NOMO-1 treated with dmso at 0.1 percent for 144 hours (cell line): ENCODE data around the gene PLAAT1.

ENCODE experiments used
- DNase-seq: peaks from one replicate; lab custom pipeline; 2025; ENCODE audit not compliant: unreplicated experiment; lab: John Stamatoyannopoulos, UW

The PLAAT1 gene

DNA sequence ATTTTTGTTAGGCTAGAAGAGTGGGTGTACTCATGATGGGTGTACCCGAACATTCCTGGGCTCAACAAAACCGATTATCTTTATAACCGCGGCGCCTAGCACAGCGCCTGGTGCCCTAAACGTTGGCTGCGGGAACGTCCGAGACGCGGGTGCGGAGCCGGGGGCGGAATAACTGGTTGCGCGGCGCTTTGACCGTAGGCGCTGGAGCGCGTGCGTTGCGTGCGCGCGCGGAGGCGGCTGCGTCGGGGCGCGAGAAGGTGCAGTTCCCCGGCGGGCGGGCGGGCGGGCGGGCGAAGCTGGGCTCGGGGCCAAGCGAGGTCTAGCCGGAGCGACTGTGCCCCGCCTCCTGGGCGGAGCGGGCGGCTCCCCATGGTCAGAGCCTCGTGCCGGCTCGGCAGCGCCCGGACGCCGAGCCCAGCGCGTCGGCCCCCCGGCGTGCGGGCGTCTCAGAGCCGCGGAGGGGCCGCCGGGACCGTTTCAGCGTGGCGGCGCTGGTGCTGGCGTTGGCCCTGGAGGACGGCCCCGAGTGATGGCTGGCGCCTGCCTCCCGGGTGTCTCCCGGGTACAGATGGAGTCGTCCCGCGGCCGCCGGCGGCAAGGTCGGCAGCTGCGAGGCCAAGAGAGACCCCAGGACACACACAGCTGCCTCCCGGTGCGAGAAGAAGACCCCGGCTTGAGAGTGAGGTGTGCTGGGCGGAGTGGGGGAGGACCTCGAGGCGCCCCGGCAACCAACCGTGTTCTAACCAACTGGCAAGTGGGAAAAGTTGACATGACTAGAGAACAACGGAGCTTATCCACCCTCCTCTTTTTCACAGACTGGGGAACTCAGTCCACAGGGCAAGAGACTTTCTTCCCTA lies at the start of gene PLAAT1:
Gene PLAAT1, plus strand, starts transcription at position 373 of the 857 bp plus-strand sequence. CDS start 14,429 bp downstream, outside the sequence.
- peak; percentile 85 for DNase-seq

GRCh38 chr3:193194371-193194770 lies 46.7 kb upstream of the PLAAT1 start:
- no peak for DNase-seq

GRCh38 chr3:193196746-193197145 lies 44.3 kb upstream of the PLAAT1 start:
- DNase-seq: no peak

GRCh38 chr3:193207290-193208273 lies 33.4 kb upstream of the PLAAT1 start:
- DNase-seq: no peak

GRCh38 chr3:193210618-193211017 lies 30.4 kb upstream of the PLAAT1 start:
- DNase-seq: no peak

GRCh38 chr3:193211173-193211572 lies 29.8 kb upstream of the PLAAT1 start:
- no peak for DNase-seq

- no peak for DNase-seq
Measured at GRCh38 chr3:193211984-193212383, 29.0 kb upstream of the PLAAT1 start.

DNA sequence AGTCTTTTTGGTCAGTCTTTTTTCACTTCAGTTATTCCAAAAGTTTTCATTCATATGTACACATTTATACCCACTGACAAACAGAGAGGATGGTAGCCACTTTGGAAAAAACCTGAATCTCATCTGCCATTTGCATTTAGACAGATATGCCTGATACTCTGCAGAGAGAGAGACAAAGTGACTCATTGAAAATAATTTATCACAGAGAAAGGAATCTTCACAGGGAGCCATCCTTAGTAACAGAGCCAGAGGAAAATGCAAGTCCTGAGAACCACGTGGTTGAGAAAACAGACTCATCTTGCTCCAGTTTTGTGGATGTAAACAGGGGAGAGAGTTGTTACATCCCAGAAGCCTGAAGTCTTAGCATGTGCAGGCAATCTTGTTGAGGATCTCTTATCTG lies 28.2 kb upstream of the PLAAT1 start:
- DNase-seq: no peak

- no peak for DNase-seq
Measured at GRCh38 chr3:193214445-193214844, 26.6 kb upstream of the PLAAT1 start.

GRCh38 chr3:193225302-193226125 lies 15.5 kb upstream of the PLAAT1 start:
- DNase-seq: no peak

DNA sequence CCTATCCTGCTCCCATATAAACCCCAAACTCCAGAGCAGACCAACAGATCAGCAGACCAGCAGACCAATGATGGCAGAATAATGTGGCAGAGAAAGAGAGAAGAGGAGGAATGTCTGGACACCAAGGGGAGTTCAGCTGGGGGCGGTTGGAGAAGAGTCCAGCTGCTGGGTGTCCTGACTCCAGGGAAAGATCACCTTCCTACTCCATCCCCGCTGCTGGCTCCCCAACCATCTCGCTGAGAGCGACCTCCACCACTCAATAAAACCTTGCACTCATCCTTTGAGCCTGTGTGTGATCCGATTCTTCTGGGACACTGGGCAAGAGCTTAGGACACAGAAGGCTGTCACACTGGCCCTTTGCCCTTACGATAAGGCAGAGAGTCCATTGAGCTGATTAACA lies 12.8 kb upstream of the PLAAT1 start:
- no peak for DNase-seq

DNA sequence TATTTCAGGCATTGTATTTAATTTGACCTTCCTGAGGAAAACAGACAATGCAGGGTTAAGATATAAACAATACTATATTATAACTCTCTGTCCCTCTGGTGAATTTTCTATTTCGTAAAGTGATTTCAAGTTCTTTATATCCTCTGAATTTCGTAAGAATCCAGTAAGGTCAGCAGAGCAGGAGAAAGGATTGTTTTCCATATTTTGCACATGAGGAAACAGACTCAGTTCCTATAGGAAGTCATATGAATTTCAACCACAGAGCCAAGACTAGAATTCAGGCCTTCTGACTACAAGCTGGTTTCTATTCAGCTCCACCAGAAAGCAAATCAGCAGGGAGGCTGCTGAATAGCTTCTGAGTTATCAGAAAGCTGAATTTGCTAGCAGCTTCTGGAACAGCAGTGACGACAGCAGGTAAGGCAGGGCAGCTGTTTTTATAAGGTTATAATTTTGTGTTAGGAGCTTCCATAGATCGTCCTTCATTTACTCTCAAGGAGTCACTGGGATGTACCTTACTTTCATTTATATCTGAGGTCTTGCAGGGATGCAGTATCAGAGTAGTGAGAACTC lies 11.1 kb upstream of the PLAAT1 start:
- no peak for DNase-seq

DNA sequence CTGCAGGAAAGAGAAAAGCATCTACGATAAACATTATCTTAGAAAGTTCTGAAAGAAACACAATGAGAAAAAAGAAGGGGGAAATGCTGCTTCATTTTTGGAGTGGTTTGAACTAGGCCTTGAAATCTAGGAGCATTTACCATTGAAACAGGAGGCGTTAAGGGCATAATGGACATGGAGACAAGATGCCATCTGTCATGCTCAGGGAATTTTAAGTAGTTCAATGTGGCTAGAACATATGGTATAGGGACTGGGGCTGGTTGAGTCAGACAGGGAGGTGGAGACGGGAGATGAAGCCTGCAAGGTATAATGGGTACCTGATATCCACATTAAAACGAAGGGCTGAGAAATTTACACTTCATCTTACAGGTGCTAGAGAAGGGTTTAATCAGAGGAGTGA lies 10.4 kb upstream of the PLAAT1 start:
- no peak for DNase-seq

GRCh38 chr3:193231201-193231600 lies 9.8 kb upstream of the PLAAT1 start:
- DNase-seq: no peak

DNA sequence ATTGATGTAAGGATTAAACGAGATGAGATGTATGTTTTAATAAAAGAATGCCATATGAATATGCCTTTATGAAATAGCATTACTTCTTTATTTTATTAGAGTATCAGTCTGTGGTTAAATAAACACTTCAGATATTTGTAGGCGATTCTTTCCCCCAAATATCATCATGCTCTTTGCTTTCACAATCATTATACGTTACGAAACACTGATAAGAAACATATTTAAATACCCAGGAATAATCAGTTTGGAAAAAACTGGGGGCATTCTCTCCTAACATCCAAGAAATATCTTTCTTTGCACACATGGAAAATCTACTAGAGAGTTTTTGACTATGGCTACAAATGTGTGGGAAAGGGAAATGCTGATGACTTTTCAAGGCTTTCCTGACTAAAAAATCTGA lies 4.4 kb upstream of the PLAAT1 start:
- no peak for DNase-seq

DNA sequence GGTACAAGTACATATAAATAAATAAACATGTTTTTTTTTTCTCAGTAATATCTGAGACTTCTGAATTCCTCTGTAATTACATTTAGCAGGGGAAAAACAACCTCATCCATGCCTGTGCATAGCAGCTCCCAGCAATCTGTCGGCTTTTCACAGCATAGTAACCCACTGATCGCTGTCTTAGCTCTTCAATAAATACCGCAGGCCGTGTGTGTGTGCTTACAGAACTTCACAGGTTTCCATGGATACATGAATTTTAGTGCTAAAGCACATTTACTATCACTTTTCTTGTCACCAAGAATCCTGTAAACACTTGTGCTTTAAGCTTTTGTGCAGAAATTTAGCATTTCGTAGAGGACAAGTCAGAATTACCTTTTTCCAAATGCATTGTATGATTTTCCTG lies 4.0 kb upstream of the PLAAT1 start:
- DNase-seq: no peak

DNA sequence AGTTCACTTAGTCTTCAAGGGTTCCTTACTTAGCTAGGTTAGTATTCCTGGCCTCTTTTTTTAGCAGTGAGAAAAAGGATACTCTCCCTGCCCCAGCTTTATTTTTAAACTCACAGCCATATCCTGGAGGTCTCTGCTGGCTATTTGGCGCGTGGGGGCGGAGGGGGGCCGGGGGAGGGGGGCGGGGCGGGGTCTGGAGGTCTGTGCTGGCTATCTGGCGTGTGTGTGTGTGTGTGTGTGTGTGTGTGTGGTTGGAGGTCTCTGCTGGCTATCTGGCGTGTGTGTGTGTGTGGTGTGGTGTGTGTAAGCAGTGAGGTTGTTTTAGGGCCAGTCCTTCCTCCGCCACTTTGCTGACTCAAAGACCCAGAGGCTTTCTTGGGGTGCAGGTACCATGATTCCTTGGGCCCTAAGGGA lies 579 bp upstream of the PLAAT1 start:
- no peak for DNase-seq

- DNase-seq: no peak
Measured at GRCh38 chr3:193241716-193242115, 694 bp downstream of the PLAAT1 start.

- DNase-seq: no peak
Measured at GRCh38 chr3:193243571-193243970, 2.5 kb downstream of the PLAAT1 start.

GRCh38 chr3:193248848-193249468 lies 7.9 kb downstream of the PLAAT1 start:
- DNase-seq: no peak
